GM10266 (cell line): ENCODE results near the gene RETN.
A peak's percentile ranks its signal among the peaks of the same experiment; 100 is the strongest.

Experiments
- DNase-seq: peaks from one replicate; pipeline ENCODE4 v3.0.0; 2012; ENCODE audit errors: extremely low spot score
- CTCF ChIP-seq: IDR thresholded peaks from 2 replicates; pipeline ENCODE4 v1.5.1; 2012; ENCODE audit warnings: mild to moderate bottlenecking, low read depth; ENCODE audit not compliant: control insufficient read depth, insufficient read depth; ENCODE audit errors: missing control alignments

The RETN gene

GRCh38 chr19:7701654-7702457, 33.0 kb downstream of the RETN start, which contains the start of gene FCER2:
Gene FCER2, minus strand, starts transcription at chr19:7702131. Its CDS starts 2,371 bp downstream, at chr19:7699760.
- peak; percentile 68 for DNase-seq
- TF ChIP-seq CTCF = no peak

GRCh38 chr19:7703332-7703731, 34.5 kb downstream of the RETN start:
- TF ChIP-seq CTCF = no peak
- DNase-seq = no peak

- no peak for DNase-seq
- no peak for TF ChIP-seq CTCF
These were observed 35.6 kb downstream of the RETN start for GRCh38 chr19:7704280-7705060.

GRCh38 chr19:7705387-7706187, 36.7 kb downstream of the RETN start:
- peak; percentile 69 for DNase-seq
- no peak for TF ChIP-seq CTCF

- no peak for DNase-seq
- TF ChIP-seq CTCF = no peak
These were observed 37.5 kb downstream of the RETN start for GRCh38 chr19:7706188-7706954.

DNA sequence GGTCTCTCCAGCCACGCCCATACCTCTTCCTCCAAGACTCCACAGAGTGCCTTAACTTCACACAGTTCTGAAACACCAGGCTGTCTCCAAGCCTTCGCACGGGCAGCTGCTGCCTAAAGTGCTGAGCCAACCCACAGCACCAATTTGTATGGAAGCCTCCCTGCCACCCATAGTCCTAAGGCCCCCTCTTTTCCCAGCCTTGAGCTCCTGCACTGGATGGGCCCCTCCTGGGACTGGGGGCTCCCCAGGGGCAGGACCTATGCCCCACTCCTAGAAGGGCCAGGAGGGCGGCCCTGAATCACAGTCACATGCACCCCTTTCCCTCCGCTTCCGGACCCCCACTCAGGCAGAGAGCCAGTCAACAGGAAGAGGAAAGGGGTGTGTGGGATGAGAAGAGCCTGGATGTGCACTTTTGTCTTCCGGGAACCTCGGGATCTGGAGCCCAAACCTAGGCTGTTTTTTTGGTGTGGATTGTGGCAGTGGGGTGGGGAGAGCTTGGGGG, 38.2 kb downstream of the RETN start:
- DNase-seq = no peak
- TF ChIP-seq CTCF = no peak
